Kasumi-1 (cell line): Measurements from ENCODE around the gene SDK2.

ENCODE experiments used
- DNase-seq, 2 experiments: peaks; one replicate each; lab custom pipeline; 2025; lab: John Stamatoyannopoulos, UW

SDK2 gene

DNA sequence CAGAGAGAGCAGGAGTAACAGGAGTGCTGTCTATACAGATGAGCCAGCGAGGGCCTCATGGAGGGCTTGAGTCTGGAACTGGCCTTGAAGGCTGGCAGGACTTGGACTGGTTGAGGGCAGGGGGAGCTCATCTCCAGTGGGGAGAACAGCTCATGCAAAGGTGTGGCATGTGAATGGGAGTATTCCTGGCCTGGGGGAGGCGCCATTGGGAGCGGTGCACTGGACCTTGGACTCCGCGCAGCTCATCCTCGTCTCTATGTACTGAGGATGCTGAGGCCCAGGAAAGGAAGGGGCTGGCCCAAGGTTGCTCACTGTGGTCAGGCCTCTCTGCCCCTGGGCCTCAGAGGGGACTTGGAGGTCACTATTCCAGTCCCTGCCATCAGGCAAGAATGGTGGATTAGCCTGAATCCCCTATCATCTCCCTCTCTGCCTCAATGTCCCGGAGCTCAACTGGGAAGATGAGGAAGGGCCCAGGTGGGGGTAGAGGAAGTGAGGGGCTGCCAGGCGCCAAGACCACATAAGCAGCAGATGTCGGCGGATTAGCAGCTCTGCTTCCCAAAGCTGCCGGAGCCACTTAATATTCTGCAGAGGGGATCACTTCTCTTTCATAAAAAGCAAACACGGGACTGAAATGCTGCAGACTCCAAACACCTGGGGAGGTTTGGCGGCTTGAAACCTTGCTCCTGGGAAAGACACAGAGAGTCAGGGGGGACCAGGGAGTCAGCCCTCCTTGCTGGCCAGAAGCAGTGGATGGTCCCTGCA lies 88.9 kb downstream of the SDK2 start:
- no peak for DNase-seq

DNA sequence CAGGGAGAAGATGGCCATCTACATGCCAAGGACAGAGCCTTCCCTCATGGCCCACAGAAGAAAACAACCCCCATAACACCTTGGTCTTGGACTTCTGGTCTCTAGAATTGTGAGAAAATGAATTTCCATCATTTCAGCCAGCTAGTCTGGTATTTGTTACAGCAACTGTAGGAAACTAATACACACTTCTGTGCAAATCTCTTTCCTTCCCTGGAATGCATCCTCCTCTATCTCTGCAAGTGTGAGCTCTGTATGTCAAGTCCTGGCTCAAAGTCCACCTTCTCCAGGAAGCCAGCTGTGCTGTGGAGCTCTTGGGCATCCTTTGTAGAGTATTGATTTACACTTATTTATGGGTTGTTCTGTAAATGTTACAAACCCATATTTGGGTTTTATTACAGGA lies 89.7 kb downstream of the SDK2 start:
- DNase-seq, result no peak

GRCh38 chr17:73553311-73553710 lies 90.9 kb downstream of the SDK2 start:
- no peak for DNase-seq

GRCh38 chr17:73552300-73553048 lies 91.8 kb downstream of the SDK2 start:
- DNase-seq, result no peak

GRCh38 chr17:73551759-73552158 lies 92.5 kb downstream of the SDK2 start:
- DNase-seq, result no peak

GRCh38 chr17:73551144-73551543 lies 93.1 kb downstream of the SDK2 start:
- DNase-seq, result no peak

- no peak for DNase-seq
These were observed 93.7 kb downstream of the SDK2 start for GRCh38 chr17:73550556-73550955.

DNA sequence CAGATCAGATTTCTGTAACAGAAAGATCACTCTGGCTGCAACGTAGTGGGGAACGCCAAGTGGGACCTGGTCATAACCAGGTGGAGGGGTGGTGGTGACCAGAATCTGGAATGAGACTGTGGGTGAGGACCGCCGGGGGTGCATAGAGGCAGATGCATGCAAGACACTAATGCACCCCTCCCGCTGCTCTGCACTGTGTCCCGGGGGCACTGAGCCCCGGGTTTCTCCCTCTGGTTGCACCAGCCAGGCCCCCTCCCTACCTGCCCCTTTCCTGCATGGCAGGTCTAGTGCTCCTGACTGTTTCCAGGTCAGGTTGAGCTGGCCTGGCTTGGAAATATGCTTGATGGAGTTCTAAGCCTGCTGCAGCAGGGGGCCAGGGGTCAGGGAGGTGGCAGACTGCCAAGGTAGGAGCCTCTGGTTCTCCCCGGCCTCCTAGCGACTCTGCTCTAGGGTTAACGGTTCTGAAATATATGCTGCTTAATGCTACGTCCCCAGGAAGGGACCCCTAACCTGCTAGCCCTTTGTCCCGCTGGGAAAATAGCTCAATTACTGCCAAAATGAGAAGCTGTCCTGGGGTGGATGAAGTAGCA lies 94.3 kb downstream of the SDK2 start:
- DNase-seq, result no peak

DNA sequence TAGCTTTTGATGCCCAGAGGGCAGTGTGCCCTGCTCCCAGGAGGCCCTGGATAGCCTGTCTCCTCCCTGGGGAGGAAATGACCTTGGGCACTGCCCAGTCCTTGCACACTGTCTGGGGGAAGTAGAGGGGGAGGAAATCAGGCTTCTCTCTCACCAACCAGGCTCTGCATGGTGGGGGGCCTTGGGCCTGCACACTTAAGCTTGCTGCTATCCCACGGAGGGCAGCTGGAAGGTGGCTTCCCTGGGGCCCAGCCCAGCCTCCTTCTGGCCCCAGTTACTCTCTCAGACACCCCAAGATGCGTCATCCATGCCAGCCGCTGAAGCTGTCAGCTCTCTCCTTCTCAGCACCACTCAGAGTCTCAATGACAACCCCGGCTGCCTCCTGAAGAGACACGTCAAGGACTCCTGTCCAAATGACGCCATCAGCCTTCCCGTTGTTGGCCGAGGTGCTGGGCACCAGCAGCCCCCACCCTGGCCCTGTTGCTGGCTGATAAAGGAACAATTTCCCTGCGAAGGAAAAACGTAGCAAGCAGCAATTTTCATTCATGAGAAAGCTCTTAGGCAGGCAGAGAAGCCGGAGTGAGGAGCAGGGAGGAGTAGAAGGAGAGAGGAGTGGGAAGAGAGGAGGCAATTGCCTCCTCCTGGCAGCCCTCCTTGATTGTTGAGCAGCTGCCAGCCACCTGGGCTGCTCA lies 95.5 kb downstream of the SDK2 start:
- no peak for DNase-seq

DNA sequence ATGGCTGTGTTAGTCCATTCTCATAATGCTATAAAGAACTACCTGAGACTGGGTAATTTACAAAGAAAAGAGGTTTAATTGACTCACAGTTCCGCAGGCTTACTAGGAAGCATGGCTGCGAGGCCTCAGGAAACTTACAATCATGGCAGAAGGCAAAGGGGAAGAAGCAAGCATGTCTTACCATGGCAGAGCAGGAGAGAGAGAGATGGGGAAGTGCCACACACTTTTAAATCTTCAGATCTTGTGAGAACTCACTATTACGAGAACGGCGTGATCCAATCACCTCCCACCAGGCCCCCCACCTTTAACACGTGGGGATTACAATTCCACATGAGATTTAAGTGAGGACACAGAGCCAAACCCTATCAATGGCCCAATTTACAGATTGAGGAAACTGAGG lies 96.5 kb downstream of the SDK2 start:
- DNase-seq, result no peak

DNA sequence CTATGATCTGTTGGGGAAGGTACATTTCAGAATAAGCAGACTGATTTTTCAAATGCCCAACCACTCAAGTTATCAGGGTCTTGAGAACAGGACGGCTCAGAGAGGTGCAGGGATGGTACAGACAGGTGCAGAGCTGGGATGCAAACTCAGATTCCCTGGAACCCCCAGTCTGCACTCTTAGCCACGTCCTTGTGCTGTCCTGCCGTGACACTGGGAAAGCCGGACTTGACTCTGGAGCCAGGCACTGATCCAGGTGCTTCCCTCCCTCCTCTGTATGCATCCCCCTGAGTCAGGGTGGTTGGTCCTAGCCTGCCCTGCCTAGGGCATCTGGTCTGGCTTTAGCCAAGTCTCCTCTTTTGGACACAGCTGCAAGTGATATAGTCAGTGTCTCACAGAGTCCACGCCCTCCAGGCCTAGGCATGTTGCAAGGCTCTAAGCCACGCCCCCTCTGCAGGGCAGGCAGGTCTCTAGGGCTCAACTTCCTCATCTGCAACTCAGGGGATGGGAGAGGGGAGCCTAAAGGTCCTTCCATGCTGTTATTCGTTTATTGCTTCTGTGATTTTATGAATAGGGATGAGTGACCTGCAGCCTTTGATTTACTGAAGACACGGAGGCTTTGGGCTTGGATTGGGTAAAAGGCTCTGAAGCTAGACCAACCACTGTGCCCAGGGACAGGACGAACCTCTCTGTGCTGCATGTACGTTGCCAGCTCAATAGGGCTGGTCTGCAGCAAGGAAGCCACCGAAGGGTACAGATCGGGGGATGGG lies 97.3 kb downstream of the SDK2 start:
- peak; percentile 28 to 45 for DNase-seq

DNA sequence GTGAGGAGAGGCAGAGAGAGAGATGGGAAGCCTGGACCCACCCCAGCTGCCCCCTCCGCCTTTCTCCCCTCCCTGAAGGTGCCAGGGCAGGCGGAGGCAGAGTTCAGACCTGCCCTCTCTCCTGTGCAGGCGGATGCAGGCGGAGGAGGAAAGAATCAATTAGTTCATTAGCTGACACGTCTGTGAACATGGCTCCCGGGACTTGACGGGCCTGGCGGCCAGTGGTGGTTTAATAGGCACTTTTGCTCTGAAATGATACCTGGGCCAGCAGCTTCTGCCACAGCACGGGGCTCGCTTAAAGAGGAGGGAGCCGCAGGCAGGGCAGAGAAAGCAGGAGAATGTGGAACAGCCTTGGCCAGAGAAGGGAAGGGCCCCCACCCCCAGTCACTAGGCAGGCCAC lies 98.1 kb downstream of the SDK2 start:
- DNase-seq, result no peak

GRCh38 chr17:73545109-73546032 lies 98.9 kb downstream of the SDK2 start:
- DNase-seq, result no peak

- DNase-seq, result no peak
These were observed 99.9 kb downstream of the SDK2 start for GRCh38 chr17:73544333-73544732.

GRCh38 chr17:73542323-73542722 lies 101.9 kb downstream of the SDK2 start:
- no peak for DNase-seq

- DNase-seq, result no peak
These were observed 102.7 kb downstream of the SDK2 start for GRCh38 chr17:73541561-73541981.

DNA sequence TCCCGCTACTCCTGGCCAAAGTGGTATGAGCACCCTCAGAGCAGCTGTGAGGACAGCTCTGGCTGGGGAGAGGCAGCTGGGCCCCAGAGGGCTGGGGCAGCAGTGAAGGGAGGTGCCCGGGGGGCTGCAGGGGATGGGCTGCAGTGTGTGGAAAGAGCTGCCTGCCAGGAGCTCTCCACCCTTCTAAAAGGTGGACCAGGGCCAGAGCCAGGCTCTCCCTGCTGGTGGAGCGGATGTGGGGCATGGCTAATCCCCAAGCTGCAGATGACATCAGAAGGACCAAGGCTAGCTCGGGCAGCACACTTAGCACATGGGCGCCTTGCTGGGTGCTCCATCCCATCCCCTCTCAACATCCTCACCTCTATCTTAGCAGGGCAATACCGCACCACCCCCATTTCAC lies 103.1 kb downstream of the SDK2 start:
- DNase-seq, result no peak

DNA sequence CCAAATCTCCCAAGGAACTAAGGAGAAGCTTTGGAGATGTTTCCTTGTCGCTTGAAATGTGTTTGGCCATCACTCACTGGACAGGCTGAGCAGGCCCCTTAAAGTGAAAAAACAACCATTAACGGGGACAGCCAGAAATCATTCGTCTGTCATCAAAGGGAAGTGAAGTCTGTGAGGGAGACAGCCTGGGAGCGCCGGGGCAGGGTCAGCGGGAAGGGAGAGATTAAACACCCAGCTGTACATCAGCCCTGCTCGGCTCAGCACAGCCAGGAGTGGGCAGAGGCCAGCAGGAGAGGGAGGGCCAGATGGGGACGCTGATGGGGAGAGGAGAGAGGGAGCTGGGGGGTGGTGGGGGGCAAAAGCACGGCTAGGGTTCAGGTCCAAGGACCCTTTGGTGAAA lies 105.1 kb downstream of the SDK2 start:
- no peak for DNase-seq

DNA sequence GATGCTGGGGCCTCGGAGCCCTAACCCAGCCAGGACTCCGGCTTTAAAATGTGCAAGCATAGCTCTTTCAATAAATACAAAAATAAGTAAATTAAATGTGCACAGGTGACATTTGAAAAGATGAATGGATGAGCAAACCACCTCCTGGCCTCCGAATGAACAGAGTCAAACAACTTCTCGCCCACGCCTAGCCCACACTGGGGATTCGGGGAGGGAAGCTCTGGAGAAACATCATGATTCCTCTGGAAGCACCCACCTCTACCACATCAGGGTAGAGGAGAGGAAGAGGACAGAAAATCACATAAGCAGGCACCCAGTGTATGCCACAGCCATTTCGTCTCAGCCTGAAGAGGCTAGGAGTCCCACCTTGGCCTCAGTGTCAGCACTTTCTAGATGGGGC lies 105.8 kb downstream of the SDK2 start:
- no peak for DNase-seq

- no peak for DNase-seq
These were observed 107.3 kb downstream of the SDK2 start for GRCh38 chr17:73536700-73537605.
